ENCODE measurements around the gene CHD5.

Gene CHD5

DNA sequence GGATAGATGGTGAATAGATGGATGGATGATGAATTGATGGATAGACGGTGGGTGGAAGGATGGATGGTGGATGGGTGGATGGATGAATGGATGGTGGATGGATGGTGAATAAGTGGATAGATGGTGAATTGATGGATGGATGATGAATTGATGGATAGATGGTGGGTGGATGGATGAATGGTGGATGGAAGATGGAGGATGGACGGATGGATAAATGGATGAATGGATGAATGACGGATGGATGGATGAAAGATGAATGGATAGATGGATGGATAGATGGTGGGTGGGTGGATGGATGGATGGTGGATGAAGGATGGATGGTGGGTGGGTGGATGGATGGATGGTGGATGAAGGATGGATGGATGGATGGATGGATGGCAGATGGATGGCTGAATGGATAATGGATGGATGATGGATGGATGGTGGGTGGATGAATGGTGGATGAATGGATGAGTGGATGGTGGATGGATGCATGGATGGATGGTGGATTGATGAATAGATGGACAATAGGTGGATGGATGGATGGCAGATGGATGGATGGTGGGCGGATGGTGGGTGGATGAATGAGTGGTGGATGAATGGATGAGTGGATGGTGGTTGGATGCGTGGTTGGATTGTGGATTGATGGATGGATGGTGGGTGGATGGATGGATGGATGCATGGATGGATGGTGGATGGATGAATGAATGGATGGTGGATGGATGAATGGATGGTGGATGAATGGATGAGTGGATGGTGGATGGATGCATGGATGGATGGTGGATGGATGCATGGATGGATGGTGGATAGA lies 5.3 kb downstream of the CHD5 start:
- DNase-seq (ENCODE audit: low read depth) = no peak

DNA sequence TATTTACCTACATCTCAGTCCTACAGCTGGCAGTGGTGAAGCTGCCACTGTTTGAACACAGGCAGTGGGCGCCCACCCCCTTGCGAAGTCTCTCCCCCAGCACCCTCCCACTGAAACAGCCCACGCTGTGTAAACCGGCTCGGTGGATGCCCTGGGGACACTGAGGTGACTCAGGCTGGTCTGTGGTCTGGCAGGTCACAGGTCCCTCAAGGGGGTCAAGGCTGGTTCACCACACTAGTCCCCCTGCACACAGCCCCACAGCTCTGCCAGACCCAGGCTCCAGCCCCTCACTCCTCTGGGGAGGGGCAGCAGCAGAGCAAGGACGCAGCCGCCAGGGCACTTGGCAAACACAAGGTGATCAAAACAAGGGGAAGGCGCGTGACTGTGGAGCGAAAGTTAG lies 7.6 kb downstream of the CHD5 start:
- no peak for DNase-seq (ENCODE audit: low read depth)

DNA sequence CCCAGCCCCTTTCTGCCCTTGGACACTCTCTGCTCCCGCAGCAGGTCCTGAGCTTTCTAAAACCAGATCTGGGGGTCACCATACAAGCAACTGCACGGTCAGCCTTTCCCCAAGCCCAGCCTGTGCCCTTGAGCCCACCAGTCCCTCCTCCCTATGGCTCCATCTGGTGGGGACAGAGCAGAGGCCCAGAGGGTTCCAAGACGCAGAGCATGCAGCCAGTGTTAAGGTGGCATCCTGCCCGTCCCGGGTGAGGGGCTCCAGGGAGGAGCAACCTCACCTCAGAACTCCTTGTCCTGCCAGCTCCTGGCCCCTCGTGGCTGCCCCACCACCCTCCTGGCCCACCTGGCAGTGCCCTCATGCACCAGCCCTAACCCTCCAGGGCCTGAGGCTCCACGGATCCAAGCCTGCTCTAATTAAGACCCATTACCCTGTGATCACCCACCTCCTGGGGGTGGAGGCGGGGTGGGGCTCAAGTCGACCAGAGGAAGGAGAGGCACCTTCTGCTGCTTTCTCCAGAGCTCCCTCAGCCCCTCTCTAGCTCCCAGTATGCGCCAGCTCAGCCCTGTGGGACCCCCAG lies 8.5 kb downstream of the CHD5 start:
- DNase-seq (ENCODE audit: low read depth) = no peak

DNA sequence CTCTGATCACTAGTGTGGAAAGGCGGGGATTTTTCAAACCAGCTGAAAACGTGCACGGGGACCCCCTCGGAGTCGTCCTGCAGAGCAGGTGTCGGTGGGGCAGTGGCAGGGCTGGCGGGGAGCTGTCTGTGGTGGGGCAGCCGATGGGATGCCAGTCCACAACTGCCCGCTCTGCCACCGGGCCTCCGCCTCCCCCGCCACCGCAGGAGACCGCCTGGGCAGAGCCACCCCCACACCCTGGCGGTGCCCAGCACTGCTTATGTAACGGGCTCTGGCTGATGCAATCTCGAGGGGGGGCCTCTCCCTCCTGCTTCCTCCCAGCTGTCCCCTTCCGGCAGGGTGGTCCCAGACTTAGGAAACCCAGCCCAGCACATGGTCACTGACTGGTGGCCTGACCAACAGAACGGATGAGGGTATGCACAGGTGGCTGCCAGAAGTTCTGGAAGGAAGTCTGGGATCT lies 9.3 kb downstream of the CHD5 start:
- no peak for DNase-seq (ENCODE audit: low read depth)

DNA sequence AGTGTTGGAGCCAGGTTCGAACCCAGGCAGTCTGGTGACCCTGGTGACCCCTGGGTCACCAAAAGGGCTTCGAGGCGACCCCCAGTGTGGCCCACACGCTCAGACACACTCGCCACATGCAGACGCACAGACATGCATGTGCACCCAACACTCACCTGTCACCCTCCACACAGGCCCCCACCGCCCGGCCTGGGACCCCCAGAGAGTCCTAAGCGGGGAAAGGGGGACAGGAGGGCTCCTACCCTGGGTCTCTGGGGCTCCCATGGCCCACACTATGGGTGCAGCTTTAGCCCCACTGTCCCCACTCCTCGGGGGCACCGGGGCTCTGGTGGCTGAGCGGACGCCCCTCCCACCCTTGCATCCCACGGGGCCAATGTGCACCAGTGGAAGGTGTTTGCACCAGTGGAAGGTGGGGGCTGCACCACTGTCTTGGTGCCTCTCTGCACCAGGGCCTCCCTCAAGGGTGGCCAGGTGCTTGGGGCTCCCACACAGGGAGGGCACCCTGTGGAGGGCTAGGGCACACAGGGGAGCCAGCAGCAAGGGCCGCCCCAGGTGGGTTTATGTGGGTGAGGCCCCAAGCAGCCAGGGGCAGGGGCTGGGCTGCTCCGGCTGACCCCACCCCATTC lies 9.9 kb downstream of the CHD5 start:
- DNase-seq (ENCODE audit: low read depth) = no peak

DNA sequence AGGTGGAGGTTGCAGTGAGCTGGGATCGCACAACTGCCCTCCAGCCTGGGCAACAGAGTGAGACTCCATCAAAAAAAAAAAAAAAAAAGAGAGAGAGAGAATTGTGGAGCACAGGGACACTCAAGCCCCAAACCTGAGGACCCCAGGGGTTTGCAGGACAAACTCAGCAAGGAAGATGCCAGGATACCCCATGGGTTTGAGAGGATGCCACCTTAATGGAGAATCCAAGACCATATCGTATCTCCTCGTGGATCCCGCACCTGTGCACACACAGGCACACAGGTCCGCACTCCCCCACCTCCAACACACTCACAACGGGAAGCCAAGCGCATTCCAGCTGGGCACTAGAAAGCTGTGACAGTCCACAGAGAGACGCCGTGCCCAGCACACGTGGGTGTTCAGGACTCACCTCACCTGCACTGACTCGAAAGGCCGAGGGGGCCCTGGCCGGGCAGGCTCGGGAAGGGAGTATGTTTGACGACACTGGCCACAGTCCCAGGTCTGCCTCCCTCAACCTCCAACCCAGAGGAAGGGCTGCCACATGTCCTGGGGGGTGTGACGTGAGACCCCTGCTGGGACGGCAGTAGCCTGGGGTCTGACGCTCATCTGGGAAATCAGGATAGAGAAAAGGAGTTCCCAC lies 11.1 kb downstream of the CHD5 start:
- DNase-seq (ENCODE audit: low read depth) = no peak

DNA sequence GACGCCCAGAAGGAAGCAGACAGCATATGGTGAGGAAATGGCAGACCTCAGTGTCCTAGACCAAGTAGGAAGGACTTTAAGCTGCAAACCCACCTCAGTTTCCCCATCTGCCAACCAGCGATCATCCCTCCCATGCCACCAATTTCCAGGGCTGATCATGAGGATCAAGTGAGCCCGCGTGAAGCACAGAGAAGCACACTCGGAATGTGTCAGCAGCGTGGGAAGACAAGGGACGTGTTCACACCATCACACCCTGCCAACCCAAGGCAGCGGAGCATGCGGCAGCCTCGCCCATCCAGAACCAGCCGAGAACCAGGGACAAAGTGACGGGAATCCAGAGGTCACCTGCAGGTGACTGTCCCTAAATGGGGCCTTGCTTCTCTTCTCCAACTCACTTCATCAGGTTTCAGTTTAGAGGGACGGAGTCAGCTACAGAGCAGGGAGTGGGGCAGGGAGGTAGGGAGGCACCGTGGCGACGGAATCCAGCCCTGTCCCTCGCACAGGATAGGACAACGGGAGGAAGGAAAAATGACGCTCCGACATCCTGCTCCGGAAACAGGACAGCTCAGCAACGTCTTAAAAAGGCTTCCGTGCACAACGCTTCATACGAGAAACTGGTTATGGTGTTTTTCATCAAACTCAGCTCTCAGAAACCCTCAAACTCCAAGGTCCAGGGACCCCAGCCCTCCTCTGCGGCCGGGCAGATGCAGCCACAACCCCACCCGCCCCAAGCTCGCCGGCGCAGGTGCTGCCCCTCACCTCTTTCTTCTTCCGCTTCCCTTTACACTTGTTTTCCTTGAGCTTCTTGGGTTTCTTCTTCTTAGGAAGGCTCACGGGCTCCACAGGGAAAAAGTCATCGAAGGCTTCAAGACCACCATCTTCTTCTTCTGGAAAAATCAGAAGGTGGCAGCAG lies 12.5 kb downstream of the CHD5 start:
- DNase-seq (ENCODE audit: low read depth) = no peak

DNA sequence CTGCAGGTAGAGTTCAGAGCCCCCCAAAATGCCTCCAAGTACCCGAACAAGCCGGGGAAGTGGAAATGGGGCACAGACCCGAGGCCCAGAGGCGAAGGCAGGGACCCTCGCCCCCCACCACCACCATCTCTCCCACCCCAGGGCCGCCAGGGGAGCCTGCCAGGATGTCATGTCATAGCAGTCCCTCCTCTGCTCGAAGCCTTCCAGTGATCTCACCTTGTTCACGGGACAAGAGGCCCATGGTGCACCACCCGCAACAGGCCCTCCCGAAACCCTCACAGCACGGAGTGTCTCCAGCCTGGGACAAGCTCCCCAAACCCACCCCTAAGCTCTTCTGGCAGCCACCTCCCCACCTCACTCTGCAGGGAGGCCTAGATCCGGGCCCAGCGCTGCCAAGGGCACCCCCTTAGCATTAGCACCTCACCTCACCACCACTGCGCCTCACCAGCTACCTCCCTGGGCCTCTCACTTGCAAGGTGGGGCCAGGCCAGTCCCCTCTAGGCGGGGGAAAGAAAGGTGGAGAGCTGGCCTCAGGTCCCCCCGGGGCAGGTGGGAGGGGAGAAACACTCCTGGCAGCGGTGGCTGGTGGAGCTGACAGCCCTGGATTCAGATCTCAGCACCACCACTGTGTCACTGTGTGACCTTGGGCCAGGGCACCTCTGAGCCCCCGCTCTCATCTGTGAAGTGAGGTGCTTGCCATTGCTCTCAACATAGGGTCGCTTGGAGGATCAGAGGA lies 13.3 kb downstream of the CHD5 start:
- DNase-seq (ENCODE audit: low read depth) = no peak

DNA sequence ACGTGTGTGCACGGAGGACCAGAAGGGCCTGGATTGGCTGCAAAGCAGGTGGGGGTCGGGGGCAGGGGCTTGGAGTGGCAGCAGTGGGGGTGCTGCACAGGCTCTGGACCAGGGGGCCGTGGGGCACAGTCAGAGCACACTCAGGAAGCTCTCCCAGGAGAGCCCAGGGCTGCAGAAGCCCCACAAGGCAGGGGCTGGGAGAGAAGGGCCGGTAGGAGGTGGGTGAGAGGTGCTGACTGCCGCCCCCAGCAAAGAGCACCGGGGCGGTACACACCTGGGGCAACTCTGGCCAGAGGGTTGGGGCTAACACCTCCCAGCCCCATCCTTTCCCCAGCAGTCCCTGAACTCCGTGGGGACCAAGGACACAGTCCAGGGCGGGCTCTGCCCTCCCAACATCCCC lies 13.9 kb downstream of the CHD5 start:
- DNase-seq (ENCODE audit: low read depth) = no peak

DNA sequence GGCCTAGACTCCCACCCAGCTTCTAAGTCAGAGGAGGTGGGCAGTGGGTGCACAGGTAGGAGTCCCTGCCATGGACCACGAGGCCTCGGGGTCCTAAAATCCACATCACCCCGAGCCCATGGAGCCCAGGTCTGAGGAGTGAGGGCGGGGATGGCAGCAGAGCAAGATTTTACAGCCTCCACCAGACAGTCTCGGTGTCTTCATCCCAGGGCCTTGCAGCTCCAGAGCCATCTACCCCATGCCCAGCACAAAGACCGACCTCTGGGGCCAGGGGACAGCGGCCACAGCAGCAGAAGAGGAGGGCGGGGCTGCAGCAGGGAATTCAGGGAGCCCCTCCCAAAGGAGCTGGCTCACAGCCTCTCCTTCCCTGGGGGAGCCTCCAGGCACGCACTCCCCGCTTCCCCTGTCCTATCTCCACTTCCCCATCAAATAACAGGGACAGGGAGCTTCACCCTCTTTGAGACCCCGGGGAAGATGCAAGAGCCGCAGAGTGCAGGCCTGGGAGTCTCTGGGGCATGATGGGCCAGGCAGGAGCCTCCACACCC lies 14.6 kb downstream of the CHD5 start:
- DNase-seq (ENCODE audit: low read depth) = no peak

DNA sequence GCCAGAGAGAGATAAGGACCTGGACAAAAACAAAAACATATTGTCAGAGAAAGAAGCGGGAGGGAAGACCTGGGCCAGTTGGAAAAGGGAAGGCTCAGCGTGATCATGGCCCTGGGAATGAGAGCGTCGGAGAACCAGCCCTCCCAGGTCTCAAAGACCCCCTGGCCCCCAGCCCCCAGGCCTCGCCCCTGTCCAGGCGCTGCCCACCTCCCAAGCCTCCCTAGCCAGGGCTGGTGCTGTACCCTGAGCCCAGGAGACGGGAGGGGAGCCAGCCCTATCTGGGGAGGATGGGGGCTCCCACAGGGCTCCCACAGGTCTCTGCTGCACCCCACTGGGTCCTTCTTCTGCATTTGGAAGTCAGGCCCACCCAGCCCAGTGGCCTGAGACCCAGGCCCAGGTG lies 15.1 kb downstream of the CHD5 start:
- no peak for DNase-seq (ENCODE audit: low read depth)

DNA sequence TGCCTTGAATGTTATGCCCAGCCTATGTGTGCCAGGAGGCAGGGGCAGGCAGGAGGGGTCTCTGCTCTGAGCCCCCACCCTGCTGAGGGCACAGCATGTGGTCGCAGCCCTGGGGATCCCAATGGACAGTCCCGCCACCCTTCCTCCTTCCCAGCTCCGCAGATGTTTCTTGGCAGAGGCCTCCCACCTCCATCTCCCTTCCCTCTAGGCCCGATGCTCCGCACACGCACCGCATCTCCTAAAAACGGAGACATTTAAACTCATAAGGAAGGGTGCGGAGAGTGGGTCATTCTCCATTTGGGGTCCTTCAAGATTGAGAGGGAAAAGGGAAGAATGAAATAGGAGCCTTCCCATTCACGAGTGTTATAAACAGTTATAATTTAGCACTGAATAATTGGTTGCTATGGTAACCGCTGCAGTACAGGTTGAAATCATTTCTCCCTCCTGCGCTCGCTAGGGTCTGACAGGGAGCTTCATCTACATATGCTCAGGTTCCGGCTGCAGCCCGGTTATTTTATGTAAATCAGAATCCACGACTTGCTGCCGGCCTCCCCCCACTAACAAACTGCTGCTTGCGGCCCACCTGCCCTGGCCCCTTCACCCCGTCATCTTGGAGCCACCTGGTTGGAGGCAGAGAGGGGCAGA lies 16.0 kb downstream of the CHD5 start:
- DNase-seq (ENCODE audit: low read depth) = no peak

DNA sequence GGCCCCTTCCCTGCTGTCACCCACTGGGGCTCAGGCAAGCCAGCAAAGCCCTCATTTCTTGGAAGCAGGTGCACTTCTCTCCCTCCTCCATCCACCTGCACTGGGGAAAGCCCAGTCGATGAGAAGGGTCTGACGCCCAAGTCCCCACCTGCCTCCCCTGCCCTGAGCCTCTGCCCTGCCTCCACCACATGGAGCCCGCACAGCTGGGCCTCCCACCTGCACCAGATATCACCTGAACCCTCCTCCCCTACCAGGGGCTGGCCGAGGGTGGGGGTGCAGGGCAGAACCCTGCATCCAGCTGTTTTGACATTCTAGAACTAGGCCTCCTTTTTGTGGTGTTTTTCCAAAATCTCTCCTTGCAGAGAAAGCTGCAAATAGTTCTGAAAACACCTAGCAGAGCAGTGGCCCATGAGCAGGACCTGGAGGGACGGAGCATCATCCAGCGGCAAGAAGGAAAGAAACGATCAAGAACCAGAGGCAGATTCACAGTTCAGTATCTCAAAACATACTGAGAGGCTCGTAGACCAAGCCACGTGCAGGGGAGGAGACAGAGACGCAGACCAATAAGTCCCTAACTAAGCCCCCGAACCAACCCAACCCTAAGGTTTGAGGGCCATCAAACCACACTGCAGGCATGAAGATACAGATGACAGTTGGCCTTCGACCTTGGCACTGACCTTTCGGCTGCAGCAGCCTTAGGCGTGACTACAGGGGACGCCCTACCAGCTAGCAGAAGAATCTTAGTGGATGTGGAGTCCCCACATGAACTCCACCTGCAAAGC lies 16.7 kb downstream of the CHD5 start:
- DNase-seq (ENCODE audit: low read depth) = no peak

DNA sequence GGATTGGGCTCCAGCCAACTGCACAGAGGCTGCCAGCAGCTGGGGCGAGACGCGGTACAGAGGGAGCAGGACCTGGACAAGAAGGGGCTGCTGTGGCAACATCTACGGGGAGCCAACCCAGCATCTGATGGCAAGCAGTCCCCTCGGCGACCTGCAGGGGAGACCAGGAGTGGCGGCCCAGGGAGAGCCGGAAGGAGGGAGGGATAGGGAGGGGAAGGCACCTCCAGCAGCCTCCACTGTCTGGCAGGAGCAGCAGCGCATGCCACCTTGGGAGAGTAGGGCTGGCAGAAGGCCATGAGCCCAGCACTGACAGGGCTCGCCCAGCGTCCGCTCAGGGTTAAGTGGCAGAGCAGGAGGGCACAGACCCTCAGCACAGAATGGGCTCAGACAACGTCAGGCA lies 17.3 kb downstream of the CHD5 start:
- no peak for DNase-seq (ENCODE audit: low read depth)

DNA sequence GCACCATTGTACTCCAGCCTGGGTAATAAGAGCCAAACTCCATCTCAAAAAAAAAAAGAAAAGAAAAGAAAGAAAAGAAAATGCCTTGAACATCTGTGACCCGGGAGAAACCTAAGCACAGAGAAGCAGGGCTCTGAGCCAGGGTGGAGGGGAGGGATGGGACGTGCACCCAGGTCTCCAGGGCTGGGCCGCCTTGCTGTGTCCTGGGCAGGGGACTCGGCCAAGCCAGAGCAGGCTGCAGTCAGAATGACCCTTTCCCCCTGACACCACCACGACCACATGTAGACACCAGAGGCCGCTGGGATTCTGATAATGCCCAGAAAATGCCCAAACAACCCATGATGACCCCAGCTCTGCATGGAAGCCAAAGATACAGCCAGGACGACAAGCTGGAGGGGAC lies 17.8 kb downstream of the CHD5 start:
- no peak for DNase-seq (ENCODE audit: low read depth)

DNA sequence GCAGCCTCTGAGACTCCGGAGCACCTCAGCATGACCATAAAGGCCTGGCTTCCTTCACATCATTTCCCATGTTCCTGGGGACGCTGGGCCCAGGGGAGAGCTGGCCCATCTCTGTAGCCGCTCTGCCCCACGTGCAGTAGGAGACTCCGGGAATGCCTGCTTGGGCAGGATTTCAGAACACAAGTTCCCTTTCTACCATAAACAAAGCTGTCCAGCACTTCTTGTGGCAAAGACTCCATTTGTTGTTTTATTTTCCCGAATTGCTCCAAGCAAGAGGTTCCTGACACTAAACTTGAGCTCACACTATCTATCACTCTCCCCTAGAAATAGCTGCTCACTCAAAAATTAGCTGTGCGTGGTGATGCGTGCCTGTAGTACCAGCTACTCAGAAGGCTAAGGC lies 21.9 kb downstream of the CHD5 start:
- no peak for DNase-seq (ENCODE audit: low read depth)

DNA sequence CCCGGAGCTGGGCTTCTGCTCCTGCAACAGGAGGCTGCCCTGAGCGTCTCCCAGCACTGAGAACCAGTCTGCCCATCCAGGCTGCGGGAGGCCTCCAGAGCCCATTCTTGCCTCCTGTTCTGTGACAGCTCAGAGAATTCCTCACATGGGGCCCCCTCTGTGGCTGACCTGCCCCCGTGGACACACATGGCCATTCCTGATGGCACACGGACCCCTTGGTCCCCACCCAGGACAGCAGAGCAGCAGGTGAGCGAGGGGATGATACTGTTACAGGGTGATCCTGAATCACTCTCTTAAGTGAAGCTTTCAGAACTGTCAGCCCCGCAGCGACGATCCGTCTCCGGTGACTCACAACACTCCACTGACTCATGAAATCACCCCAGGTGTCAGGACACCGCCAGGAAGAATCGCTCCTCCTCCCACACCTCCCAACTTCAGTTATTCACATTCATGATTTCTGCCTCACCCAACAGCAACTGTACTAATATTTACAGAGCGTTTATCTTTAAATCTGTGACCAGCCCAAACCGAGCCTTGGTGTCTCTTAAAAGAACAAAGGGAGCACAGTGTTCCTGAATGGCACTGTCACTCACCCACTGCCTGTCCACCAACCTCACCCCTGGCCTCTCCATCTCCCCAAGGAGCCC lies 22.5 kb downstream of the CHD5 start:
- no peak for DNase-seq (ENCODE audit: low read depth)

DNA sequence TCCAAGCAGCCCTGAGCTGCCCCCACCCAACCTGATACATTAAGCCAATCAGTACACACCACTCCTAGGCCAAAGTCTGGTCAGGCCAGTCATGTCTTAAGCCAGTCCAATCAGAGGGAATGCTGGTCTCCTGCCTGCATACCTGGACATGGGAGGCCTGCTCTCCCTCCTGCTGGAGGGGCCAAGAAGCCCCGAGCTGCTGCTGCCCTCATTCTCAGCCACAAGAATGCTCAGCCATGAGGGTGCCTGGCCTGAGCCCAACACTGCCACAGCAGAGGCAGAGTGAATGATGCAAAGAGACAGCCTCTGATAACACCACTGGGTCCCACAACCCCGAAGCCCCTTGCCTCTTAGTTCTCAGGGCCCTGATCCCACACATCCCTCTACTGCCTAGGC lies 23.0 kb downstream of the CHD5 start:
- no peak for DNase-seq (ENCODE audit: low read depth)
